Neural cell (in vitro differentiated cells): ENCODE data around the gene CTSE.

Source experiments
- CTCF ChIP-seq: fragments of 450-650 bp; IDR thresholded peaks from 2 replicates; pipeline ENCODE4 v1.5.1; 2014; ENCODE audit warnings: antibody characterized with exemption, mild to moderate bottlenecking, moderate library complexity; ENCODE audit not compliant: poor library complexity, severe bottlenecking
- POLR2AphosphoS5 ChIP-seq: IDR thresholded peaks from 2 replicates; pipeline ENCODE4 v1.6.1; 2012
- RAD21 ChIP-seq: fragments of 450-650 bp; conservative IDR thresholded peaks from 2 replicates; pipeline ENCODE4 v1.6.1; 2014; ENCODE audit warnings: antibody characterized with exemption, mild to moderate bottlenecking, moderate library complexity
- TAF1 ChIP-seq: IDR thresholded peaks from 2 replicates; pipeline ENCODE4 v1.6.1; 2012; ENCODE audit warnings: low read depth

- TF ChIP-seq CTCF (no peak), TAF1 (no peak), RAD21 (no peak), POLR2AphosphoS5 (no peak)
Measured at GRCh38 chr1:205992218-205992882, 31.3 kb downstream of the CTSE start.
